ENCODE results near the gene UBE2E3.

- no peak for TF ChIP-seq EZH2 (IDR thresholded peaks at IDR 0.05; ENCODE audit: borderline replicate concordance, low read length)
- peak; percentile 50; the same call in 1 of the 2 replicates for TF ChIP-seq CTCF (IDR thresholded peaks at IDR 0.05; ENCODE audit: low read length)
These were observed 3.2 kb downstream of the UBE2E3 start for GRCh38 chr2:180983468-180984242.
